Immature natural killer cell (primary cell): ENCODE measurements around the gene BMERB1. TPM values are rescaled to one million over a fixed set of nuclear protein-coding genes. Genes with fewer than 3 reads are reported as not detected.

Source experiments
- DNase-seq, 3 donors: peaks; one replicate each; pipeline ENCODE4 v3.0.0; 2022; ENCODE audit warnings: mixed read lengths in 1 of 3
- H3K27ac Mint-ChIP-seq, 6 donors: one replicate each; pipeline ENCODE4 v1.8.0; 2020; ENCODE audit warnings: mixed read lengths in 6 of 6, mild to moderate bottlenecking in 5 of 6, inconsistent platforms in 4 of 6, moderate library complexity in 3 of 6
- H3K27me3 Mint-ChIP-seq, 3 donors: one replicate each; pipeline ENCODE4 v1.8.0; 2020 to 2021; ENCODE audit warnings: low read depth in 3 of 3, mild to moderate bottlenecking in 3 of 3, mixed read lengths in 3 of 3, moderate library complexity in 3 of 3, inconsistent platforms in 1 of 3
- H3K36me3 Mint-ChIP-seq, 3 donors: one replicate each; pipeline ENCODE4 v1.8.0; 2020; ENCODE audit warnings: mixed read lengths in 3 of 3, inconsistent platforms in 2 of 3, mild to moderate bottlenecking in 2 of 3
- H3K4me1 Mint-ChIP-seq, 2 donors: one replicate each; pipeline ENCODE4 v1.8.0; 2020; ENCODE audit warnings: inconsistent platforms in 2 of 2, mild to moderate bottlenecking in 2 of 2, mixed read lengths in 2 of 2, moderate library complexity in 1 of 2
- H3K4me3 Mint-ChIP-seq, 5 donors: one replicate each; pipeline ENCODE4 v1.8.0; 2020; ENCODE audit warnings: mild to moderate bottlenecking in 5 of 5, mixed read lengths in 5 of 5, inconsistent platforms in 3 of 5, moderate library complexity in 3 of 5
- H3K9me3 Mint-ChIP-seq, 6 donors: one replicate each; pipeline ENCODE4 v1.8.0; 2020; ENCODE audit warnings: mild to moderate bottlenecking in 6 of 6, mixed read lengths in 6 of 6, inconsistent platforms in 4 of 6, moderate library complexity in 3 of 6
- polyA plus RNA-seq, 3 donors: library from polyadenylated mRNA; unstranded; fragments of 300-500 nt; fragmentation: Illumina TruSeq; gene quantifications; one replicate each; pipeline ENCODE4 v1.2.3, GENCODE V29; 2021

Gene BMERB1
- polyA plus RNA-seq, 3 donors from 2014 or later = 1.9 to 4.4 (median 3.0) TPM

DNA sequence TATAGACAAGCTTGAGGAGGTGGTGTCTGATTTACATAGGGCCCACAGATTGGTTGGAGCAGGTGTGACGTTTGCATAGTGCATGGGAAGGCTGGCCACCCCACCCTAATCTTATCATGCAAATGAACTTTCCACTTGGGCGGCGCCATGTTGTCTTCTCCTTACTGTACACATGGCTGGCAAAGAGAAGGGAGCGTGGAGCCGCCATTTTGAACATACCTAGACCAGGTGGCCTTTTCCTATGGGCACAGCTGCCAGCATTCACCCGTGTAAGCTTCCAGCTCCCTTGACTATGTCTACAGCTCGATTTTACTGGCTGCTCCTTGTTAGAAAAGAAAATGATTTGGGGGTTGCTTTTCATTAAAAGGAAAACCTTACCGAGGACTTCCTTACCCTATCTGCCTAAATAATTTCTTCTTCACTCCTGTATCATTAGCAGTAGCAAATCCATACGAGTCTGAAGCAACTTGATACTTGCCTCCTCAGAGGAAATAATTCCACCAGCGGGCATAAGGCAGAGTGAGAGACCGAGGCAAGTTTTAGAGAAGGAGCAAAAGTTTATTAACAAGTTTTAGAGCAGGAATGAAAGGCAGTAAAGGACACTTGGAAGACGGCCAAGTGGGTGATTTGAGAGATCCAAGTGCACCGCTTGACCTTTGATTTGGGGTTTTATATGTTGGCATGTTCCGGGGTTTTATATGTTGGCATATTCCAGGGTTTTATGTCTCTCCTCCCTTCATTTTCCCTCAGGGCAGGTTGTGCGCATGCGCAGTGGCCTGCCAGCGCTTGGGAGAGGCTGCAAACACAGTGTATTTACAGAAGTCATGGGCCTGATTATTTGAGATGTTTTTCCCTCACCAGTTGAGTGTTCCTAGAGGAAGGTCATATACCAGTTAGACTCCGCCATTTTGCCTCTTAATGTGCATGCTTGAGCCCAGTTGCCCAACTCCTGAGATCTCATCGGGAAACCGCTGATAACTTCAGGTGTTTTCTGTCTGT is 142.9 kb downstream of the BMERB1 start:
- H3K9me3 Mint-ChIP-seq = no peaks in the 10 kb centered on the region
- H3K27ac Mint-ChIP-seq = peak overlapping the region in 1 of 6 donors; percentile 45

GRCh38 chr16:15578824-15579223 is 144.4 kb downstream of the BMERB1 start:
- H3K36me3 Mint-ChIP-seq = peaks cover 3% of the 10 kb centered on the region in 3 donors
- no peak for DNase-seq
- H3K4me1 Mint-ChIP-seq = peaks cover 7 to 16% of the 10 kb centered on the region in 2 donors
- H3K27me3 Mint-ChIP-seq = peaks cover 0 to 2% (median 0%) of the 10 kb centered on the region in 3 donors
- no peaks in the 10 kb centered on the region for H3K9me3 Mint-ChIP-seq
- peak overlapping the region in 1 of 6 donors; percentile 2 for H3K27ac Mint-ChIP-seq
- H3K4me3 Mint-ChIP-seq = no peak overlapping the region

More for the DNA sequence above, 142.9 kb downstream of the BMERB1 start:
- no peak for DNase-seq
- peaks cover 0 to 2% (median 0%) of the 10 kb centered on the region in 3 donors for H3K27me3 Mint-ChIP-seq
- peaks cover 7 to 16% of the 10 kb centered on the region in 2 donors for H3K4me1 Mint-ChIP-seq
- H3K4me3 Mint-ChIP-seq = no peak overlapping the region
- H3K36me3 Mint-ChIP-seq = peaks cover 0 to 3% (median 3%) of the 10 kb centered on the region in 3 donors

DNA sequence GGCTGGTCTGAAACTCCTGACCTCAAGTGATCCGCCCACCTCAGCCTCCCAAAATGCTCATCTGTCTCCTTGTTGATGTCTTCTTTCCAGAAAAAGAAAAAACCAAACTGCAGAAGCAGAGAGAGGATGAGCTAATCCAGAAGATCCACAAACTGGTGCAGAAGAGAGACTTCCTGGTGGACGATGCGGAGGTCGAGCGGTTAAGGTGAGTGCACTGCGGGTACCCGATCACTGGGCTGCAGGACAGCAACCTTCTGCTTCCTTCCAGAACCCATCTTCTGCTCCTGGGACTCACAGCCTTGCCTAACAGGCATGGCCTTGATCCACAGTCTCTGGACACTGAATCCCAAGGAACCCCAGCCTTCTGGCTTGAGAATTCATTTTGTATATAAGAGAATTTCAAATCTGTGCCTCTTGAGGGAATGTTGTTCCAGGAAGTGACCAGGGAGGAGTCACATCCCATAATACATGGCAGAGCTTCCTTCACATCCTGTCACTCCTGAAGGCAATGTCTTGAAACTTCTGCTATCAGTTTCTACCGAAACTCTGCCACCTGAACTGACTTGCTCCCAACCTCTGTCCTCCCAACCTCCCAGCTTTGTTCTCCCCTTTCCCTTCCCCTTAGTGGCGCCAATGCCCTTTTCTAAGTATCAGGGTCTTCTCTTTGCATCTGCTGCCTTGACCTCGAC is 146.9 kb downstream of the BMERB1 start:
- peaks cover 0 to 2% (median 0%) of the 10 kb centered on the region in 3 donors for H3K27me3 Mint-ChIP-seq
- peaks cover 12 to 15% (median 14%) of the 10 kb centered on the region in 3 donors for H3K36me3 Mint-ChIP-seq
- H3K9me3 Mint-ChIP-seq = peaks cover 3 to 8% (median 7%) of the 10 kb centered on the region in 6 donors
- no peak overlapping the region for H3K4me3 Mint-ChIP-seq
- peak overlapping the region in 1 of 6 donors; percentile 64 for H3K27ac Mint-ChIP-seq
- DNase-seq = no peak
- peaks cover 5 to 18% of the 10 kb centered on the region in 2 donors for H3K4me1 Mint-ChIP-seq

DNA sequence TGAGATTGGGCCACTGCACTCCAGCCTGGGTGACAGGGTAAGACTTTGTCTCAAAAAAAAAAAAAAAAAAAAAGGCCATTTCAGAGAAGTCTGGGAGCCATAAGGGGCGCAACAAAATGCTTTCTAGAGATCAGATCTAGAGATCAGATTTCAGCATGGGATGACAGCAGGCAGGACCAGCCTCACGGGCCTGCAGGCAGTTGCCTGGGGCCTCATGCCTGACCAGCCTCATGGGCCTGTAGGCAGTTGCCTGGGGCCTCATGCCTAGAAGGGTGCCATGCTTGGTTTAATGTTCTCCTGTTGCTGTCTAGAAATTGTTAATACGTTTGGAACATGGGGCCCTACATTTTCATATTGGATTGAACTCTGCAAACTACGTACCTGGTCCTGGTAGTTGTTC is 149.1 kb downstream of the BMERB1 start:
- H3K27ac Mint-ChIP-seq = peak overlapping the region in 2 of 6 donors; percentile 49 to 53
- peaks cover 17 to 33% of the 10 kb centered on the region in 2 donors for H3K4me1 Mint-ChIP-seq
- H3K4me3 Mint-ChIP-seq = no peak overlapping the region
- DNase-seq = no peak
- peaks cover 3 to 17% (median 9%) of the 10 kb centered on the region in 6 donors for H3K9me3 Mint-ChIP-seq
- peaks cover 17 to 33% (median 26%) of the 10 kb centered on the region in 3 donors for H3K36me3 Mint-ChIP-seq
- peaks cover 0 to 2% (median 0%) of the 10 kb centered on the region in 3 donors for H3K27me3 Mint-ChIP-seq

DNA sequence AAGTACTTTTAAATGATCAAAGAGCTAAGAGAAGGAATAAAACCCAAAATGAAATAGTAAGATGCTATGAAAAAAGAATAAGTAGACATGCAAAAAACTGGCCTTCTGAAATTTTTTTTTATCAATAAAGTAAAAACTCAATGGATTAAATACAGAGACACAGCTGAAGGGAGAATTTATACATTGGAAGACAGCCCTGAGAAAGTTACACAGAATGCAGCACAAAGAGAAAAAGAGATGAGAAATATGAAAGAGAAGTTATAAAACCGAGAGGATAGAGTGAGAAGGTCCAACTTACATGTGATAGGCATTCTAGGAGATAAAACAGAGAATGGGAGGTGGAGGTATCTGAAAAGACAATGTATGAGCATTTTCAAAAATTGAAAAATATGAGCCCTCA is 151.6 kb downstream of the BMERB1 start:
- no peak for DNase-seq
- peak overlapping the region in 1 of 5 donors; percentile 38 for H3K4me3 Mint-ChIP-seq
- H3K9me3 Mint-ChIP-seq = peaks cover 3 to 17% (median 9%) of the 10 kb centered on the region in 6 donors
- H3K4me1 Mint-ChIP-seq = peaks cover 41 to 51% of the 10 kb centered on the region in 2 donors
- peaks cover 26 to 38% (median 30%) of the 10 kb centered on the region in 3 donors for H3K36me3 Mint-ChIP-seq
- H3K27ac Mint-ChIP-seq = peak overlapping the region; percentile 29 to 74 (median 42)
- peaks cover 0 to 2% (median 2%) of the 10 kb centered on the region in 3 donors for H3K27me3 Mint-ChIP-seq

DNA sequence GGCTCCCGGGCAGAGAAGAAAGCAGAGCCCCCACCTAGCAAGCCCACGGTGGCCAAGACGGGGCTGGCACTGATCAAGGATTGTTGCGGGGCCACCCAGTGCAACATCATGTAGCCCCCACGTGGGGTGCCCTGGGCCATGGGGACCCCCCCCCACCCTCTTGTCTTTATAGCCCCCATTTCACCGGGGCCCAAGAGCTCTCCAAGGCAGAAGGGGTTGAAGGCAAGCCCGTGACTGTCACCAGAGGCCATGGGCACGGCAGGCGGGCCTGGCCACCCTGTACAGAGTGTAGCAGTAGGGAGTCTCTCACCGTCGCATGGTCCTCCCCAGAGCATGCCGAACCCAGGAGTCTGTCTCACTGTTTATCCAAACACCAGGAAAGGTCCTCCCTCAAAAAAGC is 152.3 kb downstream of the BMERB1 start:
- Mint-ChIP-seq H3K4me1 (peaks cover 44 to 54% of the 10 kb centered on the region in 2 donors), H3K27me3 (peaks cover 4 to 9% (median 7%) of the 10 kb centered on the region in 3 donors), H3K36me3 (peaks cover 26 to 35% (median 30%) of the 10 kb centered on the region in 3 donors), H3K27ac (peak overlapping the region in 2 of 6 donors; percentile 14 to 66), H3K4me3 (no peak overlapping the region), H3K9me3 (peaks cover 3 to 17% (median 9%) of the 10 kb centered on the region in 6 donors)
- no peak for DNase-seq

GRCh38 chr16:15587152-15587825 is 152.9 kb downstream of the BMERB1 start:
- Mint-ChIP-seq H3K9me3 (peaks cover 3 to 17% (median 9%) of the 10 kb centered on the region in 6 donors), H3K27ac (peak overlapping the region in 4 of 6 donors; percentile 14 to 75 (median 52)), H3K27me3 (peaks cover 4 to 9% (median 7%) of the 10 kb centered on the region in 3 donors), H3K4me3 (no peak overlapping the region), H3K36me3 (peaks cover 26 to 34% (median 30%) of the 10 kb centered on the region in 3 donors), H3K4me1 (peaks cover 47 to 57% of the 10 kb centered on the region in 2 donors)
- DNase-seq = no peak

- DNase-seq = peak; percentile 13 to 20 (median 13)
- H3K27me3 Mint-ChIP-seq = peaks cover 4 to 9% (median 7%) of the 10 kb centered on the region in 3 donors
- peaks cover 77 to 85% of the 10 kb centered on the region in 2 donors for H3K4me1 Mint-ChIP-seq
- peak overlapping the region; percentile 47 to 60 (median 51) for H3K4me3 Mint-ChIP-seq
- peaks cover 33 to 47% (median 36%) of the 10 kb centered on the region in 3 donors for H3K36me3 Mint-ChIP-seq
- H3K9me3 Mint-ChIP-seq = peaks cover 0 to under 1% (median 0%) of the 10 kb centered on the region in 6 donors
- H3K27ac Mint-ChIP-seq = peak overlapping the region; percentile 77 to 100 (median 88)
Measured at GRCh38 chr16:15592324-15592723, 157.9 kb downstream of the BMERB1 start.

DNA sequence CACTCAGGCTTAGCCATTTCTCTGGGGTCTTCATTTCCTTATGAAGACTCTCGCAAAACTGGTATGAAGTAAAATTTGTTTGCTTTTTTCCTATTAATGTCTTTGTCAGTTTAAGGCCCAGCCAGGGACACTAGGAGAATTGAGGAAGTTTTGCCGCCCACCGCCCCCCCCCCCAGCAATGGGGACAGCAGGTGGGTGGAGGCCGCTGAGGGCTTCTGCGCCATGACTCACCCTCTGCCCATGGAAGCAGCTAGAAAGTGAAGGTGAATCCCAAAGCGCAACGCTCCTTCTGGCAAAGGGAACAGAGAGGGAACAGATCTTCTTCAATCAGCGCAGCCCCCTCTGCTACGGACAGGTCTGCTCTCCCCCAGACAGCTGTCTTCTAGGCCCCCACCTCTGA is 158.8 kb downstream of the BMERB1 start:
- Mint-ChIP-seq H3K4me1 (peaks cover 72 to 82% of the 10 kb centered on the region in 2 donors), H3K9me3 (no peaks in the 10 kb centered on the region), H3K36me3 (peaks cover 30 to 49% (median 36%) of the 10 kb centered on the region in 3 donors), H3K27me3 (peaks cover 4 to 9% (median 7%) of the 10 kb centered on the region in 3 donors), H3K4me3 (peak overlapping the region in 1 of 5 donors; percentile 21), H3K27ac (peak overlapping the region; percentile 81 to 100 (median 86))
- DNase-seq = no peak

DNA sequence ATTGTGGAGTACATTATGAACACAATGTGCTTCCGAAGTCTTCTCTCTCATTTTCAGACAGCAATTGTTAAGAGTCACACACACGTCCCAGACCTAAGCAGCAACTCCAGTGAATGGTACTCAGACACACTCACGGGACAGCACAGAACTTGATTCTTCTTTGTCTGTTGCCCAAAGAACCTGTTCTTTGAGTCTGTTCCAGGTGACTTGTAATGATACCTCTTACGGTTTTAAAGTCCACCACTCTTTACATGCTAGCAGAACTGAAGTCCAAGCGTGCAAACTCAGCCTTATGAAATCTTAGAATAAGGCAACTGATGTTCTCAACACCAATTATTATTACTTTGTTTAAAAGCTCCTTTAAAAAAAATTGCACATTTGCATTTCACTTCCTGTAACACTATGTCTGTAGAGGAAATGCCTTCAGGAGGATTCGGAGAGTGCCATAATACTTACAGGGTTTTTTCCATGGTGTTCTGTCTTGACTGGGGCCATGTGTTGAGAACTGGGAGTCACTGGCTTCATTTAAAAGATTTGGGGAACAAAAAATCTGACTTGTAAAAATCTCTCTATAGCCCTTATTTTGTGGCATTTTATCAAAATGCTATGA is 160.4 kb downstream of the BMERB1 start:
- peak overlapping the region; percentile 55 to 100 (median 86) for H3K27ac Mint-ChIP-seq
- peaks cover 4 to 9% (median 7%) of the 10 kb centered on the region in 3 donors for H3K27me3 Mint-ChIP-seq
- H3K4me1 Mint-ChIP-seq = peaks cover 56 to 68% of the 10 kb centered on the region in 2 donors
- H3K4me3 Mint-ChIP-seq = peak overlapping the region in 2 of 5 donors; percentile 14 to 43
- no peak for DNase-seq
- H3K9me3 Mint-ChIP-seq = no peaks in the 10 kb centered on the region
- peaks cover 33 to 53% (median 34%) of the 10 kb centered on the region in 3 donors for H3K36me3 Mint-ChIP-seq

DNA sequence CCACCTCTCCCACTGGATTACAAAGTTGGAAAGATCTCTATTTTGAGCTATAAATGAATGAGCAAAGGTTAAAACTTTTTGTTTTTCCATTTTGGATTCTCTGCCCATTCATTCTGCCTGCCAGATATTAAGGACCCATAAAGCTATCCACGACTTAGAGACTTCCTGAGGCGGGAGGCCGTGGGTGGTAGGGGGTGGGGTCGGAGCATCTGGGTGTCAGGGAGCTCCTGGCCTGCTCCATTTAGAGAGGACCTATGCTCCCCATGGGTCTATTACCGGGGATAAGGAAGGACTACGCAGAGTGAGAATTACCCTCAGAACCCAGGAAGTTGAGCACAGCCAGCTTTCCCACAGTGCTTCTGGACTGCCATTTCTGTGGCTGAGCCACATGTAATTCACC is 162.7 kb downstream of the BMERB1 start:
- H3K4me1 Mint-ChIP-seq = peaks cover 35 to 49% of the 10 kb centered on the region in 2 donors
- DNase-seq = no peak
- H3K9me3 Mint-ChIP-seq = no peaks in the 10 kb centered on the region
- peaks cover 49 to 75% (median 53%) of the 10 kb centered on the region in 3 donors for H3K36me3 Mint-ChIP-seq
- peak overlapping the region; percentile 20 to 71 (median 48) for H3K27ac Mint-ChIP-seq
- H3K27me3 Mint-ChIP-seq = peaks cover 0 to 4% (median under 1%) of the 10 kb centered on the region in 3 donors
- H3K4me3 Mint-ChIP-seq = no peak overlapping the region

DNA sequence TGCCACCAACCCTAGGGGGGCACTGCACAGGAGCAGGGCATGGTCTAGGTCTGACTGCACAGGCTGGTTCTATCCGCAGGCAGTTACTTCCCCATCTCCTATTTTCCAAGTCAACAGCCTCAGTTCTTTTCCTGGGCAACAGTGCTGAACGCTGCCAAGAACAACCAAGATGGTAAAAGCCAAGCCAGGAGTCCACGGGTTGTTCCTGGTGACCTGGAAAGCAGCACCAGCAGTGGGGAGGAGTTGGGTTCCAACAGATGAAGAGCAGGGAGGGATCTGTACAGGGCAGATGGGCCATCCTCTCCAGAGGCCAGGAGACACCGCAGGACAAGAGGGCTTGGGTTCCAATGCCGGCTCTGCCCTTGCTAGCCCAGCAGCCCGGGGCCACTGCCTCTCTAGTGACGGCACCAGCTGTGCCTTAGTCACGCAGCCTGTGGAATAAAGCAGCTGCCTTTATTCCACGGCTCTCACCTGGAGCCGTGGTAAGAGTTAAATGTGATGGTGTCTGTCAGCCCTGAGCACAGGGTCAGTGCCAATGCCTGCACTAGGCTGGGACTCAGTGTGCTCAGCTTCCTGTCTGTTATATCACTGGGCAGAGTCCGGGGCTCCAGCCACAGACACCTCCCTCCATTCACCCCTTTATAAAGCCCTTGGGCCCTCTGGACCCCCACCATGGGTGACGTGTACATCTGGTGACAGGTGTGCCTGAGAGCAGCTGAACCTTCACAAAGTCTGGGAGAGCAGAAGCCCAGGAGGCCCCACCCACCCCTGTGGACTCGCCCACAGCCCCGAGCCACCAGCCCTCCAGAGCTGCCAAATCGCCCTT is 163.6 kb downstream of the BMERB1 start:
- no peak for DNase-seq
- Mint-ChIP-seq H3K27me3 (peaks cover 0 to 4% (median 3%) of the 10 kb centered on the region in 3 donors), H3K27ac (peak overlapping the region in 5 of 6 donors; percentile 9 to 61 (median 31)), H3K4me3 (no peak overlapping the region), H3K9me3 (no peaks in the 10 kb centered on the region), H3K36me3 (peaks cover 54 to 81% (median 59%) of the 10 kb centered on the region in 3 donors), H3K4me1 (peaks cover 27 to 40% of the 10 kb centered on the region in 2 donors)
